Activated effector memory CD4-positive, alpha-beta T cell treated with anti-CD3 and anti-CD28 coated beads, Interleukin-2, amount 50 U/mL, for 16 hours (primary cell): ENCODE data around the gene CRACR2A.

Experiments used
- DNase-seq: peaks from one replicate; pipeline ENCODE4 v3.0.0-alpha.2; 2020

The CRACR2A gene

GRCh38 chr12:3614806-3615466, 138.0 kb downstream of the CRACR2A start:
- DNase-seq = no peak

- DNase-seq = no peak
Observed at GRCh38 chr12:3613641-3614395, 139.1 kb downstream of the CRACR2A start.

GRCh38 chr12:3611860-3612703, 140.8 kb downstream of the CRACR2A start:
- no peak for DNase-seq

- no peak for DNase-seq
Observed at GRCh38 chr12:3607821-3608220, 145.1 kb downstream of the CRACR2A start.

- DNase-seq = no peak
Observed at GRCh38 chr12:3607039-3607720, 145.7 kb downstream of the CRACR2A start.

- no peak for DNase-seq
Observed at GRCh38 chr12:3606128-3606527, 146.8 kb downstream of the CRACR2A start.

- no peak for DNase-seq
Observed at GRCh38 chr12:3605692-3606091, 147.2 kb downstream of the CRACR2A start.

GRCh38 chr12:3604748-3605586, 147.9 kb downstream of the CRACR2A start:
- DNase-seq = no peak

GRCh38 chr12:3604286-3604685, 148.6 kb downstream of the CRACR2A start:
- DNase-seq = no peak

- no peak for DNase-seq
Observed at GRCh38 chr12:3603576-3603975, 149.3 kb downstream of the CRACR2A start.

GRCh38 chr12:3602488-3602887, 150.4 kb downstream of the CRACR2A start:
- DNase-seq = no peak

- DNase-seq = no peak
Observed at GRCh38 chr12:3601461-3602150, 151.3 kb downstream of the CRACR2A start.

- no peak for DNase-seq
Observed at GRCh38 chr12:3600951-3601350, 152.0 kb downstream of the CRACR2A start.

GRCh38 chr12:3600039-3600720, 152.7 kb downstream of the CRACR2A start:
- no peak for DNase-seq

- DNase-seq = no peak
Observed at GRCh38 chr12:3598896-3599860, 153.7 kb downstream of the CRACR2A start.

- DNase-seq = no peak
Observed at GRCh38 chr12:3597526-3598210, 155.2 kb downstream of the CRACR2A start.

GRCh38 chr12:3596703-3597415, 156.1 kb downstream of the CRACR2A start:
- DNase-seq = peak; percentile 16

- DNase-seq = peak; percentile 25
Observed at GRCh38 chr12:3595721-3596120, 157.2 kb downstream of the CRACR2A start.
